Neural cell (in vitro differentiated cells): ENCODE measurements around the gene GOSR1. TPM values are rescaled to one million over a fixed set of nuclear protein-coding genes. Genes with fewer than 3 reads are reported as not detected.
"Not testable (repeated sequence)": the region's sequence is repeated elsewhere in the genome, so short reads cannot be mapped to it uniquely, and the experiment has no call there.

Experiments used
- H2AFZ ChIP-seq: fragments of 200-600, 300-800 bp; sonication (generic), shearing (Covaris generic); 2 replicates; pipeline ENCODE4 v1.6.0; 2014; ENCODE audit warnings: low read depth, mild to moderate bottlenecking, antibody characterized with exemption, low read length, moderate library complexity
- H3F3A ChIP-seq: fragments of 200-600 bp; shearing (Covaris generic); 2 replicates; pipeline ENCODE4 v1.6.1; 2016; ENCODE audit warnings: mild to moderate bottlenecking, moderate library complexity, mixed read lengths, antibody characterized with exemption, low read length; ENCODE audit not compliant: insufficient read depth, poor library complexity, severe bottlenecking
- H3K27ac ChIP-seq: fragments of 200-600, 300-800 bp; sonication (generic), shearing (Covaris generic); 2 replicates; pipeline ENCODE4 v1.5.1; 2014; ENCODE audit warnings: mild to moderate bottlenecking, low read length, moderate library complexity
- H3K27me3 ChIP-seq: fragments of 300-800, 200-600 bp; sonication (generic), shearing (Covaris generic); 2 replicates; pipeline ENCODE4 v1.6.0; 2014; ENCODE audit warnings: mild to moderate bottlenecking, low read depth, low read length, moderate library complexity; ENCODE audit not compliant: insufficient read depth
- H3K36me3 ChIP-seq: fragments of 300-800, 200-600 bp; sonication (generic), shearing (Covaris generic); 2 replicates; pipeline ENCODE4 v1.5.1; 2014; ENCODE audit warnings: mild to moderate bottlenecking, antibody characterized with exemption, low read length, moderate library complexity; ENCODE audit not compliant: insufficient read depth
- H3K4me2 ChIP-seq: fragments of 300-800, 200-600 bp; sonication (generic), shearing (Covaris generic); 2 replicates; pipeline ENCODE4 v1.6.0; 2014; ENCODE audit warnings: mild to moderate bottlenecking, low read length
- H3K4me3 ChIP-seq: fragments of 300-800, 200-600 bp; sonication (generic), shearing (Covaris generic); 2 replicates; pipeline ENCODE4 v1.5.1; 2014; ENCODE audit warnings: mild to moderate bottlenecking, low read length, moderate library complexity
- H3K79me2 ChIP-seq: fragments of 200-600 bp; shearing (Covaris generic); replicated peaks from 2 replicates; pipeline ENCODE4 v1.6.0; 2014; ENCODE audit warnings: mild to moderate bottlenecking, low read length, moderate library complexity; ENCODE audit not compliant: insufficient read depth
- H3K9ac ChIP-seq: fragments of 300-800, 200-600 bp; sonication (generic), shearing (Covaris generic); 2 replicates; pipeline ENCODE4 v1.6.1; 2016; ENCODE audit warnings: mild to moderate bottlenecking, low read length, mixed read lengths
- H3K9me2 ChIP-seq: fragments of 200-600 bp; shearing (Covaris generic); 2 replicates; pipeline ENCODE4 v1.6.1; 2016; ENCODE audit warnings: mild to moderate bottlenecking, low read length, mixed read lengths; ENCODE audit not compliant: insufficient read depth
- H3K9me3 ChIP-seq: fragments of 200-600, 300-800 bp; sonication (generic), shearing (Covaris generic); 2 replicates; pipeline ENCODE4 v1.6.1; 2016; ENCODE audit warnings: mild to moderate bottlenecking, mixed run types, low read length, moderate library complexity, mixed read lengths
- H4K20me1 ChIP-seq: fragments of 200-600 bp; shearing (Covaris generic); 2 replicates; pipeline ENCODE4 v1.6.1; 2016; ENCODE audit warnings: mild to moderate bottlenecking, mixed run types; ENCODE audit not compliant: insufficient read depth
- EP300 ChIP-seq: fragments of 450-650 bp; conservative IDR thresholded peaks from 2 replicates; pipeline ENCODE4 v1.6.1; 2014; ENCODE audit warnings: antibody characterized with exemption, mild to moderate bottlenecking, moderate library complexity; ENCODE audit not compliant: poor library complexity, severe bottlenecking
- EZH2 ChIP-seq: fragments of 200-600, 300-800 bp; shearing (Covaris generic), sonication (generic); IDR thresholded peaks from 2 replicates; pipeline ENCODE4 v1.6.1; 2014; ENCODE audit warnings: antibody characterized with exemption, low read length, borderline replicate concordance, mild to moderate bottlenecking; ENCODE audit not compliant: insufficient read depth, poor library complexity, severe bottlenecking
- MXI1 ChIP-seq: fragments of 450-650 bp; conservative IDR thresholded peaks from 2 replicates; pipeline ENCODE4 v1.6.1; 2014; ENCODE audit warnings: antibody characterized with exemption, mild to moderate bottlenecking; ENCODE audit not compliant: poor library complexity, severe bottlenecking
- POLR2AphosphoS5 ChIP-seq: IDR thresholded peaks from 2 replicates; pipeline ENCODE4 v1.6.1; 2012
- RAD21 ChIP-seq: fragments of 450-650 bp; conservative IDR thresholded peaks from 2 replicates; pipeline ENCODE4 v1.6.1; 2014; ENCODE audit warnings: antibody characterized with exemption, mild to moderate bottlenecking, moderate library complexity
- REST ChIP-seq: IDR thresholded peaks from 2 replicates; pipeline ENCODE4 v1.6.1; 2012; ENCODE audit warnings: borderline replicate concordance
- SMC3 ChIP-seq: fragments of 450-650 bp; conservative IDR thresholded peaks from 2 replicates; pipeline ENCODE4 v1.6.1; 2014; ENCODE audit warnings: antibody characterized with exemption, mild to moderate bottlenecking, moderate library complexity; ENCODE audit not compliant: poor library complexity
- TAF1 ChIP-seq: IDR thresholded peaks from 2 replicates; pipeline ENCODE4 v1.6.1; 2012; ENCODE audit warnings: low read depth
- polyA plus RNA-seq: library from polyadenylated mRNA; depleted of rRNA; stranded (reverse); fragments of >200 nt; gene quantifications from 2 replicates; pipeline ENCODE4 v1.2.3, GENCODE V29; 2014
- TF ChIP-seq, protein P1 (sequence below): fragments of 450-650 bp; IDR thresholded peaks from 2 replicates; pipeline ENCODE4 v1.5.1; 2014; ENCODE audit warnings: antibody characterized with exemption, mild to moderate bottlenecking, moderate library complexity; ENCODE audit not compliant: poor library complexity, severe bottlenecking

The GOSR1 gene
- polyA plus RNA-seq, 1 donor from 2014 or later: 20.1 TPM

DNA sequence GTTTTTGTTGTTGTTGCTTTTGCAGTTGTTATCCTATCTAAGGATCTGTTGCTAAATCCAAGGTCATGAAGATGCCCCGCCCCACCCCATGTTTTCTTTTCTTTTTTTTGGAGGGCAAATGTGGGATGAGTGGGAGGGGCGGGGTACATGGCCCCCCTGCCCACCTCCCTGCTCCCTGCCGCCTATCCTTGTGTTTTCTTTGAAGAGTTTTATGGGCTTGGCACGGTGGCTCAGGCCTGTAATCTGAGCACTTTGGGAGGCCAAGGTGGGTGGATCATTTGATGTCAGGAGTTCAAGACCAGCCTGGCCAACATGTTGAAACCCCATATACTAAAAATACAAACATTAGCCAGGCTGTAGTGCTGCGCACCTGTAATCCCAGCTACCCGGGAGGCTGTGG lies 18.8 kb upstream of the GOSR1 start:
- H3K9me3 ChIP-seq: no peaks in the 10 kb centered on the region
- peaks cover 6% of the 10 kb centered on the region for H3K36me3 ChIP-seq
- TF ChIP-seq EP300: no peak
- TF ChIP-seq, protein P1, sequence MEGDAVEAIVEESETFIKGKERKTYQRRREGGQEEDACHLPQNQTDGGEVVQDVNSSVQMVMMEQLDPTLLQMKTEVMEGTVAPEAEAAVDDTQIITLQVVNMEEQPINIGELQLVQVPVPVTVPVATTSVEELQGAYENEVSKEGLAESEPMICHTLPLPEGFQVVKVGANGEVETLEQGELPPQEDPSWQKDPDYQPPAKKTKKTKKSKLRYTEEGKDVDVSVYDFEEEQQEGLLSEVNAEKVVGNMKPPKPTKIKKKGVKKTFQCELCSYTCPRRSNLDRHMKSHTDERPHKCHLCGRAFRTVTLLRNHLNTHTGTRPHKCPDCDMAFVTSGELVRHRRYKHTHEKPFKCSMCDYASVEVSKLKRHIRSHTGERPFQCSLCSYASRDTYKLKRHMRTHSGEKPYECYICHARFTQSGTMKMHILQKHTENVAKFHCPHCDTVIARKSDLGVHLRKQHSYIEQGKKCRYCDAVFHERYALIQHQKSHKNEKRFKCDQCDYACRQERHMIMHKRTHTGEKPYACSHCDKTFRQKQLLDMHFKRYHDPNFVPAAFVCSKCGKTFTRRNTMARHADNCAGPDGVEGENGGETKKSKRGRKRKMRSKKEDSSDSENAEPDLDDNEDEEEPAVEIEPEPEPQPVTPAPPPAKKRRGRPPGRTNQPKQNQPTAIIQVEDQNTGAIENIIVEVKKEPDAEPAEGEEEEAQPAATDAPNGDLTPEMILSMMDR: no peak
- TF ChIP-seq TAF1: no peak
- TF ChIP-seq MXI1: no peak
- no peak for TF ChIP-seq POLR2AphosphoS5
- TF ChIP-seq SMC3: no peak
- TF ChIP-seq REST: no peak
- TF ChIP-seq RAD21: no peak
- no peak for TF ChIP-seq EZH2
- no peaks in the 10 kb centered on the region for H4K20me1 ChIP-seq
- H3K27ac ChIP-seq: no peak overlapping the region
- no peaks in the 10 kb centered on the region for H3K27me3 ChIP-seq
- no peak overlapping the region for H3K4me3 ChIP-seq
- no peaks in the 10 kb centered on the region for H3K9me2 ChIP-seq
- no peak overlapping the region for H2AFZ ChIP-seq
- H3K4me2 ChIP-seq: no peak overlapping the region
- no peaks in the 10 kb centered on the region for H3K79me2 ChIP-seq
- H3K9ac ChIP-seq: no peak overlapping the region
- H3F3A ChIP-seq: no peaks in the 10 kb centered on the region

DNA sequence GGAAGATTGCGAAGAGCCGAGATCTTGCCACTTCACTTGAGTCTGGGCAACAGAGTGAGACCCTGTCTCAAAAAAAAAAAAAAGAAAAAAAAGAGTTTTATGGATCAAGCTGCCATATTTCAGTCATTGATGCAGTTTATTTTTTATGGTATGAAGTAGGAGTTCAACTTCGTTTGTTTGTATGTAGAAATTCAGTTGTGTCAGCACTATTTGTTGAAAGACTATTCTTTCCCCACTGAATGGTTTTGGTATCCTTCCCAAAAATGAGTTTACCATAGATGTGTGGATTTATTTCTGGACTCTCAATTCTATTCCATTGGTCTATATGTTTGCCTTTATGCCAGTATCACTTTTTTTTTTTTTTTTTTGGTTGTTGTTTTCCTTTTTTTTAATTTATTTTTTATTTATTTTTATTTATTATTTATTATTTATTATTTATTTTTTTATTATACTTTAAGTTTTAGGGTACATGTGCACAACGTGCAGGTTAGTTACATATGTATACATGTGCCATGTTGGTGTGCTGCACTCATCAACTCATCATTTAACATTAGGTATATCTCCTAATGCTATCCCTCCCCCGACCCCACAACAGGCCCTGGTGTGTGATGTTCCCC lies 18.3 kb upstream of the GOSR1 start:
- not testable (repeated sequence) for H3F3A ChIP-seq, H3K9me3 ChIP-seq, H3K4me2 ChIP-seq, H3K27ac ChIP-seq, H3K36me3 ChIP-seq, H3K79me2 ChIP-seq, H2AFZ ChIP-seq, H4K20me1 ChIP-seq, H3K9ac ChIP-seq, H3K27me3 ChIP-seq, H3K9me2 ChIP-seq, H3K4me3 ChIP-seq

DNA sequence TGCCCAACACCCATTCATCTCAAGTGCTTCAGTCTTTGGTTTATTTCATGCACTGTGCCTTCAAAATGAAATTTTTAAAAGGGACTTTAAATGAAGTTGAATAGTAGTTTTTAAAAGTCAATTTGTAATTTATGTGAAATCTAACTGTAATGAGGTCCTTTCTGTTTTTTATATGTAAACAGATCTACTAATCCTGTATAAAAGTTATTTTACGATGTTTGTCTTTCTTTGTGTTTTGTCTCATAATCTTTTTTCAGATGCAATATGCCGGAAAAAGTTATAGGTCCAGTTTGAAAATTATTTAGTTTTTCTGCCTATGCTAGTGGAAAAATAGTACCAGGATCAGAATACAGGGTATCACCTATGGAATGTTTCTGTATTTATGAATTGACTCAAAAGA lies 8.7 kb upstream of the GOSR1 start:
- Histone ChIP-seq H3K4me2 (no peak overlapping the region), H3F3A (no peaks in the 10 kb centered on the region), H3K36me3 (no peaks in the 10 kb centered on the region), H3K4me3 (no peak overlapping the region), H3K79me2 (no peaks in the 10 kb centered on the region), H2AFZ (no peak overlapping the region), H3K9me2 (no peaks in the 10 kb centered on the region), H3K9me3 (no peaks in the 10 kb centered on the region), H4K20me1 (no peaks in the 10 kb centered on the region), H3K9ac (no peak overlapping the region), H3K27ac (no peak overlapping the region), H3K27me3 (no peaks in the 10 kb centered on the region)
- TF ChIP-seq EP300 (no peak), REST (no peak), POLR2AphosphoS5 (no peak), RAD21 (no peak)
